Thyroid gland (tissue), 4 donors: ENCODE data around the gene CACNA2D3.

Source experiments
- POLR2A ChIP-seq, 2 donors: fragments of 450-650 bp; IDR thresholded peaks; one replicate each; pipeline ENCODE4 v1.6.1; 2017; ENCODE audit warnings: antibody characterized with exemption in 2 of 2, mild to moderate bottlenecking in 2 of 2, moderate library complexity in 1 of 2
- TF ChIP-seq, protein P1 (sequence below), 6 experiments: fragments of 200-600 bp in 3 of 6; fragments of 450-650 bp in 3 of 6; sonication (generic) in 3 of 6; IDR thresholded peaks; one replicate each; pipeline ENCODE4 v1.5.1; 2016 to 2019; ENCODE audit warnings: antibody characterized with exemption in 6 of 6, mild to moderate bottlenecking in 2 of 6, inconsistent platforms in 1 of 6, moderate library complexity in 1 of 6

GRCh38 chr3:54899273-54899672 is 776.9 kb downstream of the CACNA2D3 start:
- TF ChIP-seq, protein P1, sequence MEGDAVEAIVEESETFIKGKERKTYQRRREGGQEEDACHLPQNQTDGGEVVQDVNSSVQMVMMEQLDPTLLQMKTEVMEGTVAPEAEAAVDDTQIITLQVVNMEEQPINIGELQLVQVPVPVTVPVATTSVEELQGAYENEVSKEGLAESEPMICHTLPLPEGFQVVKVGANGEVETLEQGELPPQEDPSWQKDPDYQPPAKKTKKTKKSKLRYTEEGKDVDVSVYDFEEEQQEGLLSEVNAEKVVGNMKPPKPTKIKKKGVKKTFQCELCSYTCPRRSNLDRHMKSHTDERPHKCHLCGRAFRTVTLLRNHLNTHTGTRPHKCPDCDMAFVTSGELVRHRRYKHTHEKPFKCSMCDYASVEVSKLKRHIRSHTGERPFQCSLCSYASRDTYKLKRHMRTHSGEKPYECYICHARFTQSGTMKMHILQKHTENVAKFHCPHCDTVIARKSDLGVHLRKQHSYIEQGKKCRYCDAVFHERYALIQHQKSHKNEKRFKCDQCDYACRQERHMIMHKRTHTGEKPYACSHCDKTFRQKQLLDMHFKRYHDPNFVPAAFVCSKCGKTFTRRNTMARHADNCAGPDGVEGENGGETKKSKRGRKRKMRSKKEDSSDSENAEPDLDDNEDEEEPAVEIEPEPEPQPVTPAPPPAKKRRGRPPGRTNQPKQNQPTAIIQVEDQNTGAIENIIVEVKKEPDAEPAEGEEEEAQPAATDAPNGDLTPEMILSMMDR (IDR thresholded peaks at IDR 0.05), result no peak
- TF ChIP-seq POLR2A (IDR thresholded peaks at IDR 0.05), result no peak
